CD14-positive monocyte (primary cell): ENCODE measurements around the gene CHERP. TPM values are rescaled to one million over a fixed set of nuclear protein-coding genes. Genes with fewer than 3 reads are reported as not detected.

Experiments
- DNase-seq, 3 donors: peaks; one replicate each; pipeline ENCODE4 v3.0.0-alpha.2; 2011 to 2022
- H2AFZ ChIP-seq: 2 replicates; pipeline ENCODE4 v1.6.0; 2012; ENCODE audit warnings: mild to moderate bottlenecking, low read depth, low read length, inconsistent platforms; ENCODE audit not compliant: insufficient read depth, poor library complexity, severe bottlenecking
- H3K27ac ChIP-seq, 2 donors: 1 replicate in 1 of 2; 2 replicates in 1 of 2; pipeline ENCODE4 v1.5.1; 2012 to 2013; ENCODE audit warnings: low read length in 2 of 2, control low read depth in 1 of 2, inconsistent platforms in 1 of 2, low read depth in 1 of 2, mild to moderate bottlenecking in 1 of 2
- H3K27me3 ChIP-seq, 2 donors: one replicate each; pipeline versions ENCODE4 v1.6.0 to v1.6.1; 2011 to 2013; ENCODE audit warnings: low read length in 2 of 2; ENCODE audit not compliant: control insufficient read depth in 2 of 2, insufficient read depth in 2 of 2
- H3K36me3 ChIP-seq, 2 donors: replicated peaks in 1 of 2; 1 replicate in 1 of 2; 2 replicates in 1 of 2; pipeline versions ENCODE4 v1.5.1 to v1.6.1; 2012 to 2013; ENCODE audit warnings: low read length in 2 of 2, control low read depth in 1 of 2, inconsistent platforms in 1 of 2, mild to moderate bottlenecking in 1 of 2; ENCODE audit not compliant: insufficient read depth in 2 of 2, control insufficient read depth in 1 of 2
- H3K4me1 ChIP-seq, 2 donors: 1 replicate in 1 of 2; 2 replicates in 1 of 2; pipeline versions ENCODE4 v1.5.1 to v1.6.1; 2012 to 2013; ENCODE audit warnings: low read length in 2 of 2, control low read depth in 1 of 2, inconsistent platforms in 1 of 2, mild to moderate bottlenecking in 1 of 2, moderate library complexity in 1 of 2; ENCODE audit not compliant: insufficient read depth in 2 of 2, control insufficient read depth in 1 of 2
- H3K4me2 ChIP-seq: replicated peaks from 2 replicates; pipeline ENCODE3; 2012; ENCODE audit warnings: low read length, moderate library complexity, mild to moderate bottlenecking; ENCODE audit not compliant: poor library complexity, severe bottlenecking; ENCODE audit errors: extremely low read depth
- H3K4me3 ChIP-seq, 3 experiments: fragments of 200-600 bp in 1 of 3; sonication (generic) in 1 of 3; replicated peaks in 1 of 3; 1 replicate in 2 of 3; 2 replicates in 1 of 3; pipeline ENCODE4 v1.5.1; 2011 to 2013; ENCODE audit warnings: low read length in 3 of 3, mild to moderate bottlenecking in 3 of 3, control low read depth in 2 of 3, low read depth in 2 of 3, inconsistent platforms in 1 of 3, moderate library complexity in 1 of 3
- H3K79me2 ChIP-seq: 2 replicates; pipeline ENCODE4 v1.6.0; 2012; ENCODE audit warnings: mild to moderate bottlenecking, control low read depth, inconsistent platforms, low read length, moderate library complexity; ENCODE audit not compliant: insufficient read depth
- H3K9ac ChIP-seq: 2 replicates; pipeline ENCODE4 v1.6.0; 2017; ENCODE audit warnings: low read length, mild to moderate bottlenecking; ENCODE audit not compliant: insufficient read depth, poor library complexity, severe bottlenecking
- H3K9me3 ChIP-seq, 2 donors: replicated peaks in 1 of 2; 1 replicate in 1 of 2; 2 replicates in 1 of 2; pipeline versions ENCODE4 v1.5.1 to v1.6.1; 2012 to 2013; ENCODE audit warnings: low read length in 2 of 2, control low read depth in 1 of 2; ENCODE audit not compliant: control insufficient read depth in 1 of 2, insufficient read depth in 1 of 2
- H4K20me1 ChIP-seq: 2 replicates; pipeline ENCODE4 v1.6.0; 2012; ENCODE audit warnings: mild to moderate bottlenecking, low read length, control low read depth, moderate library complexity; ENCODE audit not compliant: insufficient read depth
- H3K27ac Mint-ChIP-seq, 7 donors: one replicate each; pipeline ENCODE4 v1.8.0; 2020; ENCODE audit warnings: mild to moderate bottlenecking in 7 of 7, mixed read lengths in 7 of 7, moderate library complexity in 6 of 7, inconsistent platforms in 2 of 7
- H3K27me3 Mint-ChIP-seq, 3 donors: one replicate each; pipeline ENCODE4 v1.8.0; 2021 to 2022; ENCODE audit warnings: low read depth in 3 of 3, mild to moderate bottlenecking in 3 of 3, mixed read lengths in 3 of 3, moderate library complexity in 3 of 3, inconsistent platforms in 1 of 3
- H3K36me3 Mint-ChIP-seq, 2 donors: one replicate each; pipeline ENCODE4 v1.8.0; 2020; ENCODE audit warnings: mixed read lengths in 2 of 2, inconsistent platforms in 1 of 2, mild to moderate bottlenecking in 1 of 2
- H3K4me1 Mint-ChIP-seq: one replicate; pipeline ENCODE4 v1.8.0; 2020; ENCODE audit warnings: mild to moderate bottlenecking, mixed read lengths
- H3K4me3 Mint-ChIP-seq, 2 donors: one replicate each; pipeline ENCODE4 v1.8.0; 2020; ENCODE audit warnings: mild to moderate bottlenecking in 2 of 2, mixed read lengths in 2 of 2, moderate library complexity in 1 of 2
- H3K9me3 Mint-ChIP-seq, 7 donors: one replicate each; pipeline ENCODE4 v1.8.0; 2020 to 2022; ENCODE audit warnings: mixed read lengths in 7 of 7, mild to moderate bottlenecking in 6 of 7, moderate library complexity in 6 of 7, inconsistent platforms in 2 of 7
- CTCF ChIP-seq: fragments of 200-600 bp; IDR thresholded peaks from one replicate; pipeline ENCODE4 v1.8.0; 2022; ENCODE audit warnings: antibody characterized with exemption, mild to moderate bottlenecking
- WGBS: methylation state at CpG from one replicate; pipeline ENCODE4 v1.1.5; 2013; ENCODE audit warnings: missing lambda C conversion rate; ENCODE audit not compliant: insufficient coverage; 5-methylcytosine and 5-hydroxymethylcytosine counted together
- intact Hi-C, 2 donors: fragments of 100-400 bp; cut with micrococcal nuclease; formaldehyde crosslinking; loops; one replicate each; pipeline versions ENCODE4 v1.15.0 to v1.15.1; 2023
- polyA plus RNA-seq, 3 donors: library from polyadenylated mRNA; depleted of rRNA in 1 of 3; unstranded in 2 of 3; stranded (reverse) in 1 of 3; fragments of 300-500 nt in 2 of 3; fragments of >200 nt in 1 of 3; fragmentation: Illumina TruSeq in 2 of 3; gene quantifications; 1 replicate in 2 of 3; 2 replicates in 1 of 3; pipeline ENCODE4 v1.2.3, GENCODE V29; 2012 to 2021

Gene CHERP
- polyA plus RNA-seq, 3 donors = 3.2 to 18.8 (median 5.3) TPM

DNA sequence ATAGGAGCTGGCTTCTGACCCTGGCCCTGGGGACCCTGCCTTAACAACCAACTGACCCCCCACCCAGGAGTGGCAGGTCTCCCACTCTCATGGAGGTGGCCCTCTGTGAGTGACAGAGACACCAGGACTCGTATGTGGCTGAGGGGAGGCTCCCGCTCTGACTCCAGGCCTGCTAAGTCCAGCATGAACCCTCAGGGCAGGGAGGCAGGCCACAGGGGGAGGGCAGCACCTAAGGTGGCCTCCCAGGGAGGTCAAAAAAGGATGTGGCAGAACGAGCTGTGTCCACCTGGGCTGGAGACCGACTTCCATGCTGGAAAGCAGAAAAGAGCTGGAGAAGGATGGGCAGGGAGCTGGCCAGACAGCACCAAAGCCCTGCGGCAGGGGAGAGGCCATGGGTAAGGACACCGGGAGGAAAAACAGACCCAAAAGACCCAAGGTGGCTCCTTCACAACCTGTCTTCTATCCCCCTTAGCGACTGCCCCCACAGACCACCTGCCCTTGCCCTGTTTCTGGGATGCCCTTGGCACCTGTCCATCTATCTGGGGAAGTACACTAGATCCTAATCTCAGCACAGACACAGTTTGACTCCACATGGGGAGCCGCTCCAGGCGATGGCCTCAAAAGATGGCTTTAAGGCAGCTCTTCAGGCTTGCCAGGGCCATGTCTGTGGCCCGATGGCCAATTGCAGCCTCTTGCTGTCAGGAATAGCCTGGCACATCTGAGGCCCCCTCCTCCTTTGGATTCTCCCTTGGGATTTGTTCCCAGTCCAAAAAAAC lies 40.4 kb upstream of the CHERP start:
- no peaks in the 10 kb centered on the region for H3K9me3 Mint-ChIP-seq
- Histone ChIP-seq H3K27ac (peak overlapping the region; percentile 12 to 100), H3K4me2 (no peak overlapping the region), H3K9me3 (no peaks in the 10 kb centered on the region), H3K79me2 (peaks cover 95% of the 10 kb centered on the region), H4K20me1 (peaks cover 68% of the 10 kb centered on the region), H3K4me3 (no peak overlapping the region), H3K9ac (no peak overlapping the region), H3K27me3 (no peaks in the 10 kb centered on the region), H3K36me3 (peaks cover 9 to 41% of the 10 kb centered on the region in 2 donors), H2AFZ (no peak overlapping the region), H3K4me1 (peaks cover 46 to 53% of the 10 kb centered on the region in 2 donors)
- no peak overlapping the region for H3K4me3 Mint-ChIP-seq
- WGBS = 88% methylated on average over 8 of the region's 10 CpGs
- H3K4me1 Mint-ChIP-seq = peaks cover 54% of the 10 kb centered on the region
- H3K36me3 Mint-ChIP-seq = peaks cover 15 to 37% of the 10 kb centered on the region in 2 donors
- peaks cover 0 to 2% (median 0%) of the 10 kb centered on the region in 3 donors for H3K27me3 Mint-ChIP-seq
- TF ChIP-seq CTCF = no peak
- intact Hi-C loops = loop anchor here in 1 of 2 donors (10.0 kb wide), 1 partner anchor 138 kb away; no protein-coding TSS in a partner anchor
- H3K27ac Mint-ChIP-seq = peak overlapping the region; percentile 60 to 98 (median 86)
- no peak for DNase-seq

DNA sequence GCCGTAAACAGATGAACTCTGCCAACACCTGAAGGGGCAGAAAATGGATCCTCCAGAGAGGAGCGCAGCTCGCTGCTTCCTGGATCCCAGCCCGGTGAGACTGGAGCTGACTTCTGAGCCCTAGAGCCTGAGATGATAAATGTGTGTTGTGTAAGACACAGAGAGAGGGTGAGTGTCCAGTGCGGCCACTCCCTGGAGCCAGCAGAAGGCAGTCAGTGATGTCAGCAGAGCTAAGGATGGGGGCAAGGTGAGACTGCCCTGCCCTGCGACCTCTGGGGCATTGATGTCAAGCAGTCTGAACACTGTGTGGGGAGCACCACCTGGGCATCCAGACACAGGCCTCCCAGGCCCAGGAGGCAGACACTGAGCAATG lies 39.7 kb upstream of the CHERP start:
- Histone ChIP-seq H3K4me3 (no peak overlapping the region), H3K36me3 (peaks cover 13 to 48% of the 10 kb centered on the region in 2 donors), H3K9ac (no peak overlapping the region), H3K9me3 (no peaks in the 10 kb centered on the region), H3K4me1 (peaks cover 39 to 46% of the 10 kb centered on the region in 2 donors), H3K79me2 (peaks cover 99% of the 10 kb centered on the region), H4K20me1 (peaks cover 72% of the 10 kb centered on the region), H3K27ac (peak overlapping the region in 1 of 2 donors; percentile 59), H3K27me3 (no peaks in the 10 kb centered on the region), H2AFZ (no peak overlapping the region), H3K4me2 (no peak overlapping the region)
- intact Hi-C loops = loop anchor here in 1 of 2 donors (10.0 kb wide), 1 partner anchor 137 kb away; no protein-coding TSS in a partner anchor
- no peaks in the 10 kb centered on the region for H3K9me3 Mint-ChIP-seq
- H3K27ac Mint-ChIP-seq = peak overlapping the region in 5 of 7 donors; percentile 15 to 91 (median 76)
- peaks cover 0 to 2% (median 0%) of the 10 kb centered on the region in 3 donors for H3K27me3 Mint-ChIP-seq
- no peak overlapping the region for H3K4me3 Mint-ChIP-seq
- peaks cover 18 to 40% of the 10 kb centered on the region in 2 donors for H3K36me3 Mint-ChIP-seq
- WGBS = 100% methylated on average over 6 of the region's 6 CpGs
- no peak for TF ChIP-seq CTCF
- DNase-seq = no peak
- peaks cover 47% of the 10 kb centered on the region for H3K4me1 Mint-ChIP-seq
